NT2/D1 (cell line): ENCODE measurements around the gene MAP2K5.

ENCODE experiments used
- SUZ12 ChIP-seq: IDR thresholded peaks from 2 replicates; pipeline ENCODE4 v1.6.1; 2011; ENCODE audit not compliant: insufficient read length, insufficient read depth; ENCODE audit errors: extremely low read depth
- YY1 ChIP-seq: IDR thresholded peaks from 2 replicates; pipeline ENCODE4 v1.6.1; 2011; ENCODE audit not compliant: insufficient read length, insufficient read depth
- ZNF274 ChIP-seq: IDR thresholded peaks from 2 replicates; pipeline ENCODE4 v1.6.1; 2011; ENCODE audit warnings: mild to moderate bottlenecking, low read depth, low read length

DNA sequence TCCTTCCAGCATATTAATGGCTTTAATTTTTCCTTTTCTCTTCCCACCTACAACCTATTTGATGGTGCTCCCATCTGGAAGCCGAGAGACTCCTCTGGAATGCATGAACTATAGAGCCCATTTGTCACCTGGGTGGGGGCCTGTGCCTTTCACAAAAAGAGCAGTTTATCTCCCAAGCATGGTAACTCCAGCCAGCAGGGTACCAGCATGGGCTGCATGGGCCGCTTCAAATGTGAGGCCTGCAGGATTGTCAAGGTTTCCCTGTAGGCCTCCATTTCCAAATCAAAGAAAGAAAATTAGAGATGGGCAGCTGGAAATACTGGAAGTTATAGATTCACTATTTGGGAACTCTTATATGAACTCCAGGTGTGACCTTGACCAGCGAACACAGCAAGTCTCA, 232.1 kb downstream of the MAP2K5 start:
- TF ChIP-seq ZNF274 (no peak), YY1 (no peak), SUZ12 (no peak)
